OCI-LY7 (cell line): ENCODE measurements around the gene SASH3.

Experiments
- CTCF ChIP-seq: fragments of 200-600 bp; sonication (generic); conservative IDR thresholded peaks from 2 replicates; pipeline ENCODE4 v1.5.1; 2014; ENCODE audit warnings: mild to moderate bottlenecking, antibody characterized with exemption, low read length, moderate library complexity, mixed read lengths
- EZH2phosphoT487 ChIP-seq: fragments of 200-600 bp; sonication (generic); IDR thresholded peaks from 2 replicates; pipeline ENCODE4 v1.6.1; 2018; ENCODE audit warnings: low read depth, borderline replicate concordance, mild to moderate bottlenecking, mixed run types, antibody characterized with exemption, low read length, moderate library complexity, mixed read lengths

GRCh38 chrX:129780441-129781105 lies 824 bp downstream of the SASH3 start:
- TF ChIP-seq CTCF = no peak
- TF ChIP-seq EZH2phosphoT487 = no peak
